DMS53 treated with DMSO at 0.1 percent for 48 hours (cell line): ENCODE results near the gene ABCC9.

Experiments used
- DNase-seq: peaks from one replicate; lab custom pipeline; 2025; ENCODE audit not compliant: unreplicated experiment; lab: John Stamatoyannopoulos, UW

Gene ABCC9

DNA sequence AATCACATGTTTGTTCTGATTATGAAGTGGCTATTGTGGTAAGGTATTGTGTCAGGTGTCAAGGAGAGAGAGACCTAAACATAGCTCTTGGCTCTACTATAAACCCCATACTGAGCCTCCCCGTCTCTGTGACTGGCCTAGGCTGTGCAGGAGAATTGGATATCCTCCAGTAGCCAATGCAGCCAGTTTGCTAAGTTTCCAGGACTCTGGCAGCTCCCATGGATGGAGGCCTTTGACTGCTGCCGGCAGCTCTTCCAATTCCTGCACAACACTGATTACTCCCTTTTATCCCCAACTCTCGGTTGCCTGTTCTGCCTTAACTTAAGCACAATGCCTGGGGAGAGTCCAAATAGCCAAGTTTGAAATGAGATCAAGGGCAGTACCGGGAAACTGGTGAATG, 59.3 kb downstream of the ABCC9 start:
- DNase-seq, result no peak

DNA sequence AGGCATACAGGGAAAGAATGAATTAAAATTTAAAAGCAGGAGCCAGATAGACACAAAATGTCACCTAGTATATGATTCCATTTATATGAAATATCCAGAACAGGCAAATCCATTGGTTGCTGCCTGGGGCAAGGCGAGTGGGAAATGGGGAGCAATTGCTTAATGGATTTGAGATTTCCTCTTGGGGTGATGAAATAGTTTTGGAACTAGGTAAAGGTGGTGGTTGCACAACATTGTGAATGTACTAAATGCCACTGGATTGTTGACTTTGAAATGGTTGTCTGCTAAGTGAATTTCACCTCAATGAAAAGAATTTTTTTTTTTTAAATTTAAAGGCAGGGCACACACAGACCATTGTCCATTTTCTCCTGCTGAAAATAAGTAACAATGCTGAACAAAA, 61.9 kb downstream of the ABCC9 start:
- no peak for DNase-seq

DNA sequence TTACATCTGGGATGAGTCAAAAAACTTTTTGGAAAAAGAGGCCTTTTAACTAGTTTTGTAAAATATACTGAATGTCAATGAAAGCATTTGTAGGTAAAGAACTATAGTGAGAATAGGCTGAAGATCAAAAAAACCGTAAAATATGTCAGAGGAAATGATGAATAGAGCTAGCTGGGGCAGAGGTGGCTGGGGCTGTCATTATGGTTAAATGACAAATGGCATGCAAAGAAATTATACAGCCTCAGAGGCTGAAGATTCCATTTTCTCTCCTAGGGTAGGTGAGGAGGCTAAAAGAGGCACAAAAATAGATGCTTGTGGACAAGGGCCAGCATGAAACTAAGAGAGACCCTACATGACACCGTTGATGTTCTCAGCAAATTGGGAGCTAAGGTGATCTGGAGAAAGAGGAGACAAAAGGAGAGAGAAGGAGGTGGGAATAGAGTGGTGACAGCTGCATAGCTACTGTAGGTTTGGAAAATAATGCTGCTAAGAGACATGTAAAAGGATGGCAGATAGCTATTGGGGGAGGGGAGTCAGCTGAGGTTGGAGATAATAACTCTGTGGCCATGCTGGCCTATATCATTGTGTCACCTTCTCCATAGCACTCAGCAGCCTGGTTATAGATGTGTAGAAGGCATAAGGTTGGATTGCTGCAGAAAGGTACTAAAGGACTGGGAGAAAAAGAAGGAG, 63.8 kb downstream of the ABCC9 start:
- DNase-seq, result no peak

DNA sequence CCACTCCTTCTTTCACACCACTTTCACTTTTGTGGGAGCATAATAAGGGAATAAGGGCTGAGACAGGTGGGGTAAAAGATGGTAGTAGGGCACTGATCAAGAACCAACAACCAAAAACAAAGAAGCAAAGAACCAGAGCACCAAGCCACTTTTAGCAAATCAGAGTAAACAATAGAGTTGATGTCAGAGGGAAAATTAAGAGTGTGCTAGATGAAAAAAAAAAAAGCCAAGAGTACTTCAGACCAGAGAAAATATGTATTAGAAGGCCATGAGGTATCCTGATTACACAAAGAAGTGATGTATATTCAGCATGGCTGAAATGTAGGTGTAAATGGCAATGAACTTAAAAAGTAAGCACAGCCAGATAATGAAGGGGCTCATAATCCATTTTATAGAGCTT, 75.4 kb downstream of the ABCC9 start:
- DNase-seq, result peak; percentile 11

DNA sequence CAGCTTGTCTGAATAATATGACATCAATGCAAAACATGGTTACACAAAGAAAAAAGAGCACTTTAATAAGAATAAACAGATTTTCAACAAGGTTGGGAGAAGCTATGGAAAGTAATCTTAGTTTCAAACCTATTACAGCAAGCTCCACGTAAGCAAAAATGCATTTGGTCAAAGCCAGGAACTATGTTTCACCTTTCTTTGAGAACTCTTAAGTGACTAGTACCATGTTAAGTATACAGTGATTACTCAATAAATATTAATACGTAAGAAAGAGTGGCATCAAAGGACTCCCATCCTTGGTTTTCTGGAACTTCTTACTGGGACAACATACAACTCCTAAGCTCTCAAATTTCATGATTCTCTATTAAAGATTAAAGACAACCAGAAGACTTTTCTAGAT, 80.7 kb downstream of the ABCC9 start:
- DNase-seq, result no peak

DNA sequence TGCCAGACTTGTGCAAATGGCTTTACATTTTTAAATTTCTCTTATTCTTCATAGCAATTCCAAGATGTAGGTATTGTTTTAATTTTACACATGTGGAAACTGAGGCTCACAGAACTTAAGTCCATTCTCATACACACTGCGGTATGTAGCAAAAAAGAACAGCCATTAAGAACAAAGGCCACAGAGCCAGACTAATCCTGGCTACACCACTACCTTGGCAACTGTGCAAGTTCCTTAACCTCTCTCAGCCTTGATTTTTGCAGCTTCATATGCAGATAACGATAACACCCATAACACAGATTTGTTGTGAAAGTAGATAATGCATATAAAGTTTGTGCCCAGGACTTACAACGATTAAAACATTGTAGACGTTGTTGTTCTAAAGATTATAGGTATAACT, 81.1 kb downstream of the ABCC9 start:
- DNase-seq, result no peak

DNA sequence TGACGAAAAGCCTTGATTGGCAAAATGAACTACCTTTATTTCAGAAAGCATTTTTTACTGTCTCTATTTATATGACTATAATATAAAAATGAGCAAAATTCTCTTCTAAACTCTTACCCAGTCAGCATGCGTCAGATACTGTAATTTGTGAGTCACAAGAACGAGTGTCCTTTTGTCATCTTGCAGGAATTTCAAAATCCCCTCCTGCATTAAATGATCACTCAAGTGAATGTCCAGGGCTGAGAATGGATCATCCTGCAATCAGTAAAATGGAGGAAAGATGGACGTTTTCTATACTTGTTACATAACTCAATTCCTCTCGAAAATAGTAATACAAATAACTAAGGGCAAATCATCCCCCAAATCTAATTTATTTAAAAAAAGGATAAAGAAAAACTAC, 89.0 kb downstream of the ABCC9 start:
- DNase-seq, result no peak

DNA sequence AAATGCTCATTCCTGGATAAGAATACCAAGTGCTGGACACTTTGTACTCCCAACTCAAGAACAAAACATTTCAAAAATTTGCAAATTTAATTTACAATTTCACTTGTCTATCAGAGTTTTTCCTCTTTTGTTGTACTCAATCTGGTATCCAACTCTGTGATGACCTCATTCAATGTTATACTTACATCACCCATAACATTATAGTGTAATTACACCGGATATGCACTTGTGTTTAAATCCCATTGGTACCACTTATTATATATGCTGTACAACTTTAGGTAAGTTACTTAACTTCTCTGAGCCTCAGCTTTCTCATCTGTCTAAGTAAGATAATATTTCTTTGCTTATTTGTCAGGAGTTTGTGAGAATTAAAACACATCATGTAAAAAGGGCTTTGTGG, 90.1 kb downstream of the ABCC9 start:
- no peak for DNase-seq

DNA sequence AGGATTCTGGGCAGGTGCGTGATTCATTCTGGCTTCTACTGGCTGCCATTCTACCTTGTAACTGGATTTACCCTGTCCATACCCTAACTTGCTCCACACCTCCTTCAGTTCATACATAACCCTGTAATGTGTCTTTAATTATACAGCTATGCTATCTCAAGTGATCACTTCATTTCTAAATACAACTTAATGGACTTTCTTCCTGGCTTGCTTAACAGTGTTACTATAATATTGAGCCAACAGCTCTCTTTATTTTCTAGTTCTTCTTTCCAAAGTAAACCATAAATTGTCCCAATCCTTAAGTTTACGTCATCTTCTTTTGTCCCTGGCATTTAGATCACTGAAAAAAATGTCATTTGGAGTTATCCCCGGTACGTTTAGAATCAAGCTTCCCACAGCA, 90.8 kb downstream of the ABCC9 start:
- DNase-seq, result no peak

DNA sequence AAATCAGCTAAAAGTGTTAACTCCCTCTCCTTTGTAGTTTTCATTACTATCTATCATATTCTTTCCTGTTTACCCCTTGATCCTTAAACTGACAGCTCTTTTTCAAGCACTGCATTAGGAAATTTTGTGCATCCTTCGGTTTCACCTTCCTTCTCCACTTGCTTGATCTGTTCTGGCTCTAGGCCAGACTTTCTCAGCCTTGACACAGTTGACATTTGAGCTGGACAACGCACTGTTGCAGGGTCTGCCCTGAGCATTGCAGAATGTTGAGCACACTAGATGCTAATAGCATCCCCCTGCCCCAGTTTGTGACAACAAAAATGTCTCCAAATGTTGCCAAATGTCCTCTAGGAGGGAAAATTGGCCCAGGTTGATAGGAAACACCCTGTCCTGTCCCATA, 91.3 kb downstream of the ABCC9 start:
- no peak for DNase-seq

DNA sequence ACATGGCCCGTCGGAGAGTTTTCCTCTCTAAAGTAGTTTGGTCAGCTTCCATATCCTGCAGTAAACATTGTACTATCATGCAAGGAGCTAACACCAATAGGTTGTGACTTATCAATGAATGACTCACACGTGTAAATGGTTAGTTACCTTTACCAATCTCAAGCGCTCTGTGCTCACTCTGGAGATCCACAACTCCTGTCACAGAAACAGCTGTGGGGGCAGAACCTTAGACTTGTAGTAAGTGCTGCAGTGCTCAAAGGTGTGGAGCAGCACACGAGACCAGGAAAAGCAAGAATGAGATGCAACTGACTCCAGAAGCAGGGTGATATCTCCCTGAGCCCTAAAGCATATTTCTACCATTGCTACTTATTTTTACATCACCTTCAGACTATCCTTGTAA, 93.0 kb downstream of the ABCC9 start:
- no peak for DNase-seq

DNA sequence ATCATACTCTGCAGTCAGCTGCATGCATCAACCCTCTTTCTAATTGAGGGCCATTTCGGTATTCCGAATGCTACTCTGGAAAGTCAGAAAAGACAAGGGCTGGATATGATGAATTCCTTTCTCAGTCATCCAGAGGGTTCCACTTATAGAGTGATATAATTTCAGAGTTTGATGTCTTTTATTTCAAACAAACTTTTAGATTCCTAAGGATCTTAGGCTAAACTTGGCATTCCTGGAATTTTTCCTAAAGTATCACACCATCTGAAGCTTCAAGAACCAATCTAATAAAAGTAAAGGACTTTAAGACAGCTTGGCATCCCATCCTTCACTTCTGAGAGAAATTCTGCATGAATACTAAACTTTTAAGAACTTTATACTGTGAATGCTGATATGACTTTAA, 97.4 kb downstream of the ABCC9 start:
- DNase-seq, result no peak

DNA sequence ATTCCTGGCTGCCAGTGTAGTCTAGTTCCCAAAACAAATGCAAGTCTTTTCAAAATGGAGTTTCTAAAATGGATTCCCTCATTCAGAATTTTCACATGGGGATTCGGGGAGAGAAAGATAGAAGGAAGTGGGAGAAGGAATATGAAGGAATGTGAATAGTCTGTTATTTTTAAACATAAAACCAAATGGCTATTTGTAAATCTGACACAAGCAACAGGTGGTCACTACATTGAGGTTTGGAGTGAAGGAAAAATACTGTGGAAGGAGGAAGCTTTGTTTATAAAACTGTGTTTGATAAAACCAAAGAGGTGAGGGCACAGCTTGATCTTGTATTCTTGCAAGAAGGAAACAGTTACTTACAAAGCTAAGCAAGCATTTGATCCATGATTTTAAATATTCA, 101.5 kb downstream of the ABCC9 start:
- no peak for DNase-seq

DNA sequence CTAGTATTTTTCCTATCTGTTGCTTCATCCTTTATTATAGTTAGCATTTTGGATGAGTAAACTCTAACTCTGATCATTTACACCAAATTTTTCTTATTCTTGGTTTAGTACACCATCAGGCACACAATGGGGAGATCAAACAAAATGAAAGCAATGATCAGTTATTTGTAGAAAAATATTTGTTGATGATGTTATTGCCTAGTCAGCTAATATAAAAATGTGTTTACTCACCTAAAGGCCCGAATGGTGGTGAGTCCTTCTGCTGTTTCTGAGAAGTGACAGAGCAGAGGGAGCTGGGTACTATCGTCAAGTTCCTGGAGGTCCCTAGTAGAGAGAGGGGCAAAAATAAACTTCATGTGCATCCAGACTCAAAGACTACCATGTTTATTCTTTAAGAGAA, 103.4 kb downstream of the ABCC9 start:
- no peak for DNase-seq

DNA sequence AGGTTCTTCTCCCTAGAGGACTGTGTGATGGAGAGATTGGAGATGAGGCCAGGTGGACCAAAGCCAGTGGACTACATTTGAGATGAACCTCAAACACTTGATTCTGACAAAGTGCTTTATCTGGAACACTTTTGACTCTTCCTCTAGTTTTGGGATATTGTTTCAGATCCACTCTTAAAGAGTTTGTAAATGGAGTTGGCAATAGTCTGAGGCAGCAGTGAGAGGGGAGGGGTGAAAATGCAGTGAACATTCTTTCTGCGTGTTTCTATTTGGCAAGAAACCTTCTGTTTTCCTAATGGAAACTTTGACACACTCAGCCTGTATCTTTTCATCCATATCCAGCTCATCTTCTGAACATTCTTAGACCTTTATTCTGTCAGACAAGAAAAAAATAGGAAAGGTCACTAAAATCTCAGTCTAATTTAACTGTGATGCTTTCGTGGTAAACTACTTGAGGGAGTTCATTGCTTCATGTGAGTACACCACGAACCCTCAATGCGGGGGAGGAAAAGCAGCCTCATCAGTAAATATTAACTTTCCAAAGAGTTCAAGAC, 109.4 kb downstream of the ABCC9 start:
- DNase-seq, result no peak

DNA sequence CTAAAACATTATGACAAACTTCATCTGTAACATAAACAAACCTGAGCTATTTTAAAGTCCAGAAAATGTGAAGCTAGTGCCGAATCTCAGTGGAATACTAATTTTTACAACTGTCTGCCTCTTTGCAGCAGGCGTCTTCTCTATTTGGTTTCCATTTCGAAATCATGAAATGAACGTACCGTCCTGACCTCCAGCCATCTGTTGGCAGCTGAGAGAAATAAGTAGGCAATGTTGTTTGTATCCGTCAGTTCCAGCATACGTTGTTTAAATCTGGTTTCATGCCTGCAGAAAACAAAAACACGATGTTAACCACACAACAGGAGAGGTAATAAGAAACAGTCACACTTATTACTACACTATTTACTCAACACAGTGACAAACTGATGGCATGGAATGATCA, 112.4 kb downstream of the ABCC9 start:
- no peak for DNase-seq

DNA sequence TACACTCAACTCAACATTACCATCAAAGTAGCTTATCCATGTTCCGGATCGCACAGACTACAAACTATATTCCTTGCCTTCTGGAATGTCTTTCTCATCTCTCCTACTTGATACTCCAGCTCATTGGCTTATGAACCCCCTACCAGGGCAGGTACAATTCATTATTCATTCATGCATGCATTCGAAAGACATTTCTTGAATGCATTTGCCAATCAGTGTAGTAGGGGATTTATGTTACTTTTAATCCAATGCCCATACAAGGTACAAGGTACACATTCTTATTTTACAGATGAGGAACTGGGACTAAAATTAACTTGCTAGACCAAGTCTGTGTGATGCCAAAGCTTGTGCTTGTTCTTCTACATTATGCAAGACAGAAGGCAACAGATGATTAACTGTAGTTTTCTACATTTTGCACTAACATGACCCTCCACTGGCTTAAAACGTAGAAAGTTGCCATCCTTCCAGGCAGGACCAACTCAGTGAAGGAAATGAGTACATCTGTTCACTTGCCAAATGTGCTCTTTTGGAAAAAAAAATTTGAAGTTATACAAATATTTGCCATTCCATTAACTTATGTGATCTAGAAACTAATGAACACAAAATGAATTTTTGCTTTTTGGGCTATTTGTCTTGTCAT, 113.0 kb downstream of the ABCC9 start:
- no peak for DNase-seq

DNA sequence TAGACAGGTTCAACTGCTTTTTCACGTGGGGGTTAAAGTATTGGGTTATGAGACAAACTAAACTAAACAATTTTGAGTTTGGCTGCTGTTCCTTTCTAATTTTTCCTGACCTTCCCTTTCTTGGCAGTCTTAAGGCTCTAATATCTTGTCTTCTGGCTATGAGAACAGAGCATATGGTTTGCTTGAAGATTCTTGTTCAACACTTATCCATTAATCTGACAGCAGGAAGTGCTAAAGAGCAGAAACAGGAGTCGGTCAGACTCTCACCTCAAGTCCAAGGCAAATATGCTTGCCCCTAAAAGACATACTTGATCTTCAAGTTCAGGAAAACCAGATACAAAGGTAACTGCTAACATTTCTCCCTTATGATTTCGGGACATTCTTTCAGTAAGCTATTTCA, 114.1 kb downstream of the ABCC9 start:
- no peak for DNase-seq

DNA sequence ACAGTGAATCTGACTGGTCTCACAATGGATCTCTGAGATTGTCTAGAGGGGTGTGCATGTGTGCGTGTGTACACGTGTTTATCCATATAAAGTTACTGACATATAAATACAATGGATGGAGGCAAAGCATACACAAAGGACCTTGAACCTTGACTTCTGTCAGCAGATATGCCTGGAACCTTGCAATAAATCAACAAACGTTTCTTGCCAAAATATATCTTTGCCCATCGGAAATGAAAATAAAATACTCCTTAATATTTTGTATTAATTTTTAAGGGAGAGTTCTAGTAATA, 114.7 kb downstream of the ABCC9 start:
- DNase-seq, result no peak

DNA sequence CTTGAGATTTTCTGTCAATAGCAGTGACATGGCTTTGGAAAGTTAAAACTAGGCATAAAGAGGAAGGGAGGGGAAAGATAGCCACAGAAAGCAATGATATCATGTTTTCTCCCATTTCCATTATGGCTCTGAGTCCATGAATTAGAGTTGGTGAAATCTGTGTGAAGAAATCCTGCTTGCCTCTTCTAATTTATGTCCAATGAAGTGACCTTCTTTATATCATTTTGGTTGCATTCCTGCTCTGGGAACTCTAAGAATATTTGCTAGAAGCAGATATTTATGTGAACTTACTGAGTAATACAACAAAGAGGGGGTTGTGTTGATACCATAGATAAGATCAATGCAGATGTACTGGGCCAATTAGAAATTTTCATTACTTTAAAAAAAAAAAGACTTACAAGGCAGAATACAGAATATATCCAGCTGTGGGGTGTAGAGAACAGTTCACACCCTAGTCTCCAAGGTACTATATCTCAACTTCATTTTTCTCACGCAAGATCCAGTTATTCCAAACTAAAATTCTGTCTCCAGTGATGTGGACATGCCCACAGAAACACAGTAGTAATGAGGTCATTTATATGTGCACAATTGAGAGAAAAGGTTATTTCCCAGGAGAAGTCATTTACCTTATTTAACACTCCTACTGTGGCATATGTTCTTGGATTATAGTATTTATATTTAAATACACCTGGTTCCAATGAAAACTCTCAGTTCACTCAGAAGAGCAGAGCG, 115.2 kb downstream of the ABCC9 start:
- no peak for DNase-seq

DNA sequence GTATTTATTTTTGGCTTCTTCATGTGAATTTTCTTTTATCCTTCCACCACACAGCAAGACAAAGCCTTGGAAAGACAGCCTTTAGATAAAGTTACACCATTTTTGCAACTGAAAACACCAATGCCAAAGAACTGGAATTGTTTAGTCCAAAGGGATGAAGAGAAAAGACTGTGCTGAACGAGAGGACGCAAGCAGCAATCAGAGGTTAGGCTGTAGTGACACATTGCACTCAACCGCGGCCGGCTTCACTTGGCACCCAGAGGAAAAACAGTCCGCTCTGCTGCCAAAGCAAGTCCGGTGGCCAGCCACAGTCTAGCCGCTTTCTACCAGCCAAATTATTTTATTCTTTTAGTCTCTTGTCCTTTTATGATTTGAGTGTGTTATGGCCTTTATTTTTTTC, 117.6 kb downstream of the ABCC9 start:
- no peak for DNase-seq

DNA sequence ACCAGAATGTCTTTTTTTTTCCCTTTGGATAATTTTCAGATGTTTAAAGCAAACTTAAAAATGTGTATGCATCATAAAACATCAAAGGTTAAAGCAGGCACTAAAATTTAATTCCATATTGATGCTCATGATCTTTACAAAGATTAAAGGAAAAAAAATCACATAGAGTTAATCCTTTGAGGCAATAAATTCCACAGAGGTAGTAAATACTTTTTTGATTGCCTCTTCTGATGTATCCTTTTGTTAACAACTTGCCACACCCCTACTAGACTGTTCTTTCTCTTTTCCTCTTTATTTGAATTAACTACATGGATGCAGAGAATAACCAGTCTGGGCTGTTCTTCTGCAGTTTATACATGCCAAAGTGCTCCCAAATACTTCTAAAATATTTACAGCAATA, 121.5 kb downstream of the ABCC9 start:
- no peak for DNase-seq
